CD14-positive monocyte (primary cell): Measurements from ENCODE around the gene PEA15. TPM values are rescaled to one million over a fixed set of nuclear protein-coding genes. Genes with fewer than 3 reads are reported as not detected.

Experiments
- DNase-seq, 3 donors: peaks; one replicate each; pipeline ENCODE4 v3.0.0-alpha.2; 2011 to 2022
- H2AFZ ChIP-seq: 2 replicates; pipeline ENCODE4 v1.6.0; 2012; ENCODE audit warnings: mild to moderate bottlenecking, low read depth, low read length, inconsistent platforms; ENCODE audit not compliant: insufficient read depth, poor library complexity, severe bottlenecking
- H3K27ac ChIP-seq, 2 donors: 1 replicate in 1 of 2; 2 replicates in 1 of 2; pipeline ENCODE4 v1.5.1; 2012 to 2013; ENCODE audit warnings: low read length in 2 of 2, control low read depth in 1 of 2, inconsistent platforms in 1 of 2, low read depth in 1 of 2, mild to moderate bottlenecking in 1 of 2
- H3K27me3 ChIP-seq, 2 donors: one replicate each; pipeline versions ENCODE4 v1.6.0 to v1.6.1; 2011 to 2013; ENCODE audit warnings: low read length in 2 of 2; ENCODE audit not compliant: control insufficient read depth in 2 of 2, insufficient read depth in 2 of 2
- H3K36me3 ChIP-seq, 2 donors: replicated peaks in 1 of 2; 1 replicate in 1 of 2; 2 replicates in 1 of 2; pipeline versions ENCODE4 v1.5.1 to v1.6.1; 2012 to 2013; ENCODE audit warnings: low read length in 2 of 2, control low read depth in 1 of 2, inconsistent platforms in 1 of 2, mild to moderate bottlenecking in 1 of 2; ENCODE audit not compliant: insufficient read depth in 2 of 2, control insufficient read depth in 1 of 2
- H3K4me1 ChIP-seq, 2 donors: 1 replicate in 1 of 2; 2 replicates in 1 of 2; pipeline versions ENCODE4 v1.5.1 to v1.6.1; 2012 to 2013; ENCODE audit warnings: low read length in 2 of 2, control low read depth in 1 of 2, inconsistent platforms in 1 of 2, mild to moderate bottlenecking in 1 of 2, moderate library complexity in 1 of 2; ENCODE audit not compliant: insufficient read depth in 2 of 2, control insufficient read depth in 1 of 2
- H3K4me2 ChIP-seq: replicated peaks from 2 replicates; pipeline ENCODE3; 2012; ENCODE audit warnings: low read length, moderate library complexity, mild to moderate bottlenecking; ENCODE audit not compliant: poor library complexity, severe bottlenecking; ENCODE audit errors: extremely low read depth
- H3K4me3 ChIP-seq, 3 experiments: fragments of 200-600 bp in 1 of 3; sonication (generic) in 1 of 3; replicated peaks in 1 of 3; 1 replicate in 2 of 3; 2 replicates in 1 of 3; pipeline ENCODE4 v1.5.1; 2011 to 2013; ENCODE audit warnings: low read length in 3 of 3, mild to moderate bottlenecking in 3 of 3, control low read depth in 2 of 3, low read depth in 2 of 3, inconsistent platforms in 1 of 3, moderate library complexity in 1 of 3
- H3K79me2 ChIP-seq: 2 replicates; pipeline ENCODE4 v1.6.0; 2012; ENCODE audit warnings: mild to moderate bottlenecking, control low read depth, inconsistent platforms, low read length, moderate library complexity; ENCODE audit not compliant: insufficient read depth
- H3K9ac ChIP-seq: 2 replicates; pipeline ENCODE4 v1.6.0; 2017; ENCODE audit warnings: low read length, mild to moderate bottlenecking; ENCODE audit not compliant: insufficient read depth, poor library complexity, severe bottlenecking
- H3K9me3 ChIP-seq, 2 donors: replicated peaks in 1 of 2; 1 replicate in 1 of 2; 2 replicates in 1 of 2; pipeline versions ENCODE4 v1.5.1 to v1.6.1; 2012 to 2013; ENCODE audit warnings: low read length in 2 of 2, control low read depth in 1 of 2; ENCODE audit not compliant: control insufficient read depth in 1 of 2, insufficient read depth in 1 of 2
- H4K20me1 ChIP-seq: 2 replicates; pipeline ENCODE4 v1.6.0; 2012; ENCODE audit warnings: mild to moderate bottlenecking, low read length, control low read depth, moderate library complexity; ENCODE audit not compliant: insufficient read depth
- H3K27ac Mint-ChIP-seq, 7 donors: one replicate each; pipeline ENCODE4 v1.8.0; 2020; ENCODE audit warnings: mild to moderate bottlenecking in 7 of 7, mixed read lengths in 7 of 7, moderate library complexity in 6 of 7, inconsistent platforms in 2 of 7
- H3K27me3 Mint-ChIP-seq, 3 donors: one replicate each; pipeline ENCODE4 v1.8.0; 2021 to 2022; ENCODE audit warnings: low read depth in 3 of 3, mild to moderate bottlenecking in 3 of 3, mixed read lengths in 3 of 3, moderate library complexity in 3 of 3, inconsistent platforms in 1 of 3
- H3K36me3 Mint-ChIP-seq, 2 donors: one replicate each; pipeline ENCODE4 v1.8.0; 2020; ENCODE audit warnings: mixed read lengths in 2 of 2, inconsistent platforms in 1 of 2, mild to moderate bottlenecking in 1 of 2
- H3K4me1 Mint-ChIP-seq: one replicate; pipeline ENCODE4 v1.8.0; 2020; ENCODE audit warnings: mild to moderate bottlenecking, mixed read lengths
- H3K4me3 Mint-ChIP-seq, 2 donors: one replicate each; pipeline ENCODE4 v1.8.0; 2020; ENCODE audit warnings: mild to moderate bottlenecking in 2 of 2, mixed read lengths in 2 of 2, moderate library complexity in 1 of 2
- H3K9me3 Mint-ChIP-seq, 7 donors: one replicate each; pipeline ENCODE4 v1.8.0; 2020 to 2022; ENCODE audit warnings: mixed read lengths in 7 of 7, mild to moderate bottlenecking in 6 of 7, moderate library complexity in 6 of 7, inconsistent platforms in 2 of 7
- WGBS: methylation state at CpG from one replicate; pipeline ENCODE4 v1.1.5; 2013; ENCODE audit warnings: missing lambda C conversion rate; ENCODE audit not compliant: insufficient coverage; 5-methylcytosine and 5-hydroxymethylcytosine counted together
- intact Hi-C, 2 donors: fragments of 100-400 bp; cut with micrococcal nuclease; formaldehyde crosslinking; loops; one replicate each; pipeline versions ENCODE4 v1.15.0 to v1.15.1; 2023
- polyA plus RNA-seq, 3 donors: library from polyadenylated mRNA; depleted of rRNA in 1 of 3; unstranded in 2 of 3; stranded (reverse) in 1 of 3; fragments of 300-500 nt in 2 of 3; fragments of >200 nt in 1 of 3; fragmentation: Illumina TruSeq in 2 of 3; gene quantifications; 1 replicate in 2 of 3; 2 replicates in 1 of 3; pipeline ENCODE4 v1.2.3, GENCODE V29; 2012 to 2021
- TF ChIP-seq, protein P1 (sequence below): fragments of 200-600 bp; IDR thresholded peaks from one replicate; pipeline ENCODE4 v1.8.0; 2022; ENCODE audit warnings: antibody characterized with exemption, mild to moderate bottlenecking

PEA15 gene
- polyA plus RNA-seq, 3 donors, result 23.6 to 163 (median 38.1) TPM

DNA sequence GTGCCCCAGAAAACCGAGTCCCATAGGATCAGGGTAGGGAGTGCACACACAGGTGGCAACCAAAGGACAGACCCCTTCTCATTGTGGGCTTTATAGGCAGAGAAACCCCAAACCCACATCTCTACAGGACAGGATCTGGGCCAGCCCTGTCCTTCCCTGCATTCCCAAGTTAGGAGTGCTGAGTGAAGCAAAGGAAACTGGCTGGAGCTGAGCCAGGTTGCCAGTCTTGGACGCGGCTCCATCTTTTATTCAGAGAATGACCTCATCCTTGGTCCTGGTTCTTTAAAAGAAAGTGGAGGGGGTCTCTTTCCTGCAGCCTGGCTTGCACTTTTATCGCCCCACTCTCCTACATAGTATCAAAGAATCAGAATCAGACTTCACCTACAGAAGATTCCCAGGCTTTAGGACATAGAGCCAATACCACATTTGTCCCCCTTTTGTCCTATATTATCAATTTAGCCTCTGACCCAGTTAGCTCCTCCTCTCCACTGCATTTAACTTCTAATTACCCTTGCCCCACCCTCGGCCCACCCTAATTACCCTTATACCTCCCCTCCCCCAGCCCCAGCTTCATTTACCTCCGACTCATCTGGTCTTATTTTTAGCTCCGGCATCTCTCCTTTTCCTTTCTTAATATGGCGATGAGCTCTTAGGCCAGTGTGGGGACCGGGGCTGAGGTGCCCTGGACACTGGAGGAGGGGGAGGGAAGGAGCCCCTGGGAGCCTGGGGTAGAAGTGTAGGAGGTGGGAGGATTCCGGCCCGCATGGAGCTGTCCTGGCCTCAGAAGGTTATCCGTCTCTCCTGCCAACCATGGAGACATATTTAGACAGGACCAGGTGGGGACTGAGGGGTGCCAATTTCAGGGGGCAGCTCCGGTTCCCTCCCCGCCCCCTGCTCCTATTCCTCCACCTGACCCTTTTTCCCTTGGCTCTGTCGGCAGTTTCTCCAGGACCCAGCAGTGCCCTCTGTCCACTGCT lies 15.2 kb upstream of the PEA15 start, which contains the start of gene CASQ1:
CASQ1 (plus strand) TSS at position 927 of the 977 bp plus-strand sequence. CDS start 177 bp downstream, outside the sequence.
- WGBS, result 93% methylated on average over 6 of the region's 15 CpGs
- intact Hi-C loops, result loop anchor here (5.0 to 10.0 kb wide), 3 partner anchors 85 to 187 kb away; no protein-coding TSS in a partner anchor
- Mint-ChIP-seq H3K27ac (peak within 1 kb of the TSS in 1 of 7 donors; percentile 43), H3K4me3 (no peak within 1 kb of the TSS), H3K36me3 (no peaks in the 10 kb centered on the region), H3K27me3 (peaks cover 2 to 5% (median 3%) of the 10 kb centered on the region in 3 donors), H3K4me1 (no peaks in the 10 kb centered on the region), H3K9me3 (no peaks in the 10 kb centered on the region)
- no peaks in the 10 kb centered on the region for H3K36me3 ChIP-seq
- TF ChIP-seq, protein P1, sequence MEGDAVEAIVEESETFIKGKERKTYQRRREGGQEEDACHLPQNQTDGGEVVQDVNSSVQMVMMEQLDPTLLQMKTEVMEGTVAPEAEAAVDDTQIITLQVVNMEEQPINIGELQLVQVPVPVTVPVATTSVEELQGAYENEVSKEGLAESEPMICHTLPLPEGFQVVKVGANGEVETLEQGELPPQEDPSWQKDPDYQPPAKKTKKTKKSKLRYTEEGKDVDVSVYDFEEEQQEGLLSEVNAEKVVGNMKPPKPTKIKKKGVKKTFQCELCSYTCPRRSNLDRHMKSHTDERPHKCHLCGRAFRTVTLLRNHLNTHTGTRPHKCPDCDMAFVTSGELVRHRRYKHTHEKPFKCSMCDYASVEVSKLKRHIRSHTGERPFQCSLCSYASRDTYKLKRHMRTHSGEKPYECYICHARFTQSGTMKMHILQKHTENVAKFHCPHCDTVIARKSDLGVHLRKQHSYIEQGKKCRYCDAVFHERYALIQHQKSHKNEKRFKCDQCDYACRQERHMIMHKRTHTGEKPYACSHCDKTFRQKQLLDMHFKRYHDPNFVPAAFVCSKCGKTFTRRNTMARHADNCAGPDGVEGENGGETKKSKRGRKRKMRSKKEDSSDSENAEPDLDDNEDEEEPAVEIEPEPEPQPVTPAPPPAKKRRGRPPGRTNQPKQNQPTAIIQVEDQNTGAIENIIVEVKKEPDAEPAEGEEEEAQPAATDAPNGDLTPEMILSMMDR, result no peak
- H4K20me1 ChIP-seq, result no peaks in the 10 kb centered on the region
- no peak within 1 kb of the TSS for H2AFZ ChIP-seq
- no peak within 1 kb of the TSS for H3K4me3 ChIP-seq
- no peak within 1 kb of the TSS for H3K9ac ChIP-seq
- no peaks in the 10 kb centered on the region for H3K79me2 ChIP-seq
- no peak within 1 kb of the TSS for H3K4me2 ChIP-seq
- no peaks in the 10 kb centered on the region for H3K27me3 ChIP-seq
- H3K9me3 ChIP-seq, result no peaks in the 10 kb centered on the region
- no peak within 1 kb of the TSS for H3K27ac ChIP-seq
- DNase-seq, result no peak
- H3K4me1 ChIP-seq, result peaks cover 4 to 9% of the 10 kb centered on the region in 2 donors

DNA sequence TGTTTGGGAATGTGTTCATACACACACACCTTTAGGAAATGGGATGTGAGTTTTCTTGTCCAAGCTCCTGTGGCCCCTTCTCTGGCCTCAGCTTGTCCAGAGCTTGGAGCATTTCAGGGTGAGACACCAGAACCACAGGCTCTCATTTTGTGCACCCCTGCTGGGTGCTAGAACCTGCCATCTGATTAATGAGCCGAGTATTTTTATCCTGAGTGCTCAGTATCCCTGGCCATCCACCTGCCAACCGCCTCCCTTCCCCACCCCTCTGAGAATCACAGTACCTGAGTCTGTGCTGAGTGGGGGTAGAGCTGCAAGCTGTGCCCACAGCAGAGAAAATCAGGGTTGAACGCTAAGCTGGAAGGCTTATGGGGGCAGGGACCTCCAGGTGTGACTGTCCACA lies 13.4 kb upstream of the PEA15 start:
- H3K79me2 ChIP-seq, result no peaks in the 10 kb centered on the region
- peaks cover 2 to 5% (median 3%) of the 10 kb centered on the region in 3 donors for H3K27me3 Mint-ChIP-seq
- H3K4me3 ChIP-seq, result no peak overlapping the region
- H3K27ac Mint-ChIP-seq, result no peak overlapping the region
- no peaks in the 10 kb centered on the region for H3K36me3 Mint-ChIP-seq
- no CpG with 5 or more reads among the region's 3 CpGs for WGBS
- H3K9me3 ChIP-seq, result no peaks in the 10 kb centered on the region
- no peaks in the 10 kb centered on the region for H3K4me1 Mint-ChIP-seq
- H3K4me1 ChIP-seq, result peaks cover 4 to 9% of the 10 kb centered on the region in 2 donors
- intact Hi-C loops, result loop anchor here (2.0 to 10.0 kb wide), 5 partner anchors 61 to 186 kb away; no protein-coding TSS in a partner anchor
- H3K27ac ChIP-seq, result no peak overlapping the region
- no peaks in the 10 kb centered on the region for H3K27me3 ChIP-seq
- no peaks in the 10 kb centered on the region for H4K20me1 ChIP-seq
- H3K9ac ChIP-seq, result no peak overlapping the region
- H3K4me2 ChIP-seq, result no peak overlapping the region
- no peaks in the 10 kb centered on the region for H3K36me3 ChIP-seq
- TF ChIP-seq, protein P1, result no peak
- no peak overlapping the region for H3K4me3 Mint-ChIP-seq
- no peaks in the 10 kb centered on the region for H3K9me3 Mint-ChIP-seq
- H2AFZ ChIP-seq, result no peak overlapping the region
- DNase-seq, result no peak
